B cell (primary cell): ENCODE results near the gene GNG7. TPM values are rescaled to one million over a fixed set of nuclear protein-coding genes. Genes with fewer than 3 reads are reported as not detected.

ENCODE experiments used
- ATAC-seq: fragments of 200-7000 bp; cut with Tn5 transposase; one replicate; pipeline ENCODE4 v1.10.0; 2021; ENCODE audit warnings: low read depth, mild to moderate bottlenecking, moderate number of reproducible peaks, moderate library complexity
- CTCF ChIA-PET: fragments of 350-600 bp; sonication (Branson Sonifier 250); formaldehyde crosslinking; loops from one replicate; lab custom pipeline; 2021; ENCODE audit warnings: antibody characterized with exemption, inconsistent platforms; lab: Charles Lee
- POLR2A ChIA-PET: fragments of 350-600 bp; sonication (Branson Sonifier 250); formaldehyde crosslinking; loops from one replicate; lab custom pipeline; 2021; ENCODE audit warnings: antibody characterized with exemption; lab: Charles Lee
- DNase-seq: peaks from one replicate; pipeline ENCODE4 v3.0.0; 2013
- H2AFZ ChIP-seq: 2 replicates; pipeline ENCODE4 v1.6.1; 2012; ENCODE audit warnings: mild to moderate bottlenecking, low read depth, low read length; ENCODE audit not compliant: insufficient read depth, poor library complexity, severe bottlenecking
- H3K27ac ChIP-seq, 2 donors: 1 replicate in 1 of 2; 2 replicates in 1 of 2; pipeline ENCODE4 v1.5.1; 2012 to 2013; ENCODE audit warnings: low read length in 2 of 2, mild to moderate bottlenecking in 2 of 2, moderate library complexity in 1 of 2
- H3K27me3 ChIP-seq, 4 experiments: fragments of 200-600 bp in 1 of 4; sonication (generic) in 1 of 4; replicated peaks in 1 of 4; 1 replicate in 2 of 4; 2 replicates in 2 of 4; pipeline versions ENCODE4 v1.6.1 to v1.7.0; 2013 to 2016; ENCODE audit warnings: low read length in 3 of 4, mild to moderate bottlenecking in 2 of 4, mixed read lengths in 1 of 4, moderate library complexity in 1 of 4; ENCODE audit not compliant: insufficient read depth in 4 of 4, control insufficient read depth in 3 of 4; ENCODE audit errors: control extremely low read depth in 1 of 4
- H3K36me3 ChIP-seq, 2 experiments: replicated peaks in 1 of 2; 1 replicate in 1 of 2; 2 replicates in 1 of 2; pipeline versions ENCODE4 v1.6.1 to v1.7.1; 2013; ENCODE audit warnings: low read length in 1 of 2; ENCODE audit not compliant: insufficient read depth in 2 of 2, control insufficient read depth in 1 of 2; ENCODE audit errors: control extremely low read depth in 1 of 2, extremely low read depth in 1 of 2
- H3K4me1 ChIP-seq, 2 donors: fragments of 200-600 bp in 1 of 2; sonication (generic) in 1 of 2; 1 replicate in 1 of 2; 2 replicates in 1 of 2; pipeline versions ENCODE4 v1.5.1 to v1.6.1; 2013 to 2017; ENCODE audit warnings: low read length in 2 of 2; ENCODE audit not compliant: control insufficient read depth in 2 of 2, insufficient read depth in 2 of 2
- H3K4me2 ChIP-seq: replicated peaks from 2 replicates; pipeline ENCODE3; 2012; ENCODE audit warnings: mild to moderate bottlenecking, low read depth, low read length; ENCODE audit not compliant: poor library complexity, severe bottlenecking
- H3K4me3 ChIP-seq, 5 experiments: fragments of 200-600 bp in 1 of 5; sonication (generic) in 1 of 5; 1 replicate in 3 of 5; 2 replicates in 2 of 5; pipeline versions ENCODE4 v1.5.1 to v1.7.0; 2011 to 2016; ENCODE audit warnings: low read length in 4 of 5, mild to moderate bottlenecking in 4 of 5, low read depth in 2 of 5, control low read depth in 1 of 5, moderate library complexity in 1 of 5; ENCODE audit not compliant: insufficient read depth in 1 of 5; ENCODE audit errors: control extremely low read depth in 1 of 5, extremely low read depth in 1 of 5
- H3K79me2 ChIP-seq: fragments of 200-600 bp; sonication (generic); one replicate; pipeline ENCODE4 v1.6.0; 2016; ENCODE audit warnings: low read length; ENCODE audit not compliant: control insufficient read depth, insufficient read depth
- H3K9ac ChIP-seq: fragments of 200-600 bp; sonication (generic); 2 replicates; pipeline ENCODE4 v1.6.1; 2017; ENCODE audit warnings: mild to moderate bottlenecking, low read length, moderate library complexity
- H3K9me3 ChIP-seq, 3 donors: one replicate each; pipeline versions ENCODE4 v1.6.1 to v1.7.1; 2013; ENCODE audit warnings: low read length in 2 of 3; ENCODE audit not compliant: control insufficient read depth in 2 of 3, insufficient read depth in 1 of 3; ENCODE audit errors: control extremely low read depth in 1 of 3
- H4K20me1 ChIP-seq: 2 replicates; pipeline ENCODE4 v1.6.0; 2012; ENCODE audit warnings: mild to moderate bottlenecking, low read length; ENCODE audit not compliant: insufficient read depth, control insufficient read depth, poor library complexity, severe bottlenecking
- H3K27ac Mint-ChIP-seq: one replicate; pipeline ENCODE4 v1.8.0; 2021; ENCODE audit warnings: mixed read lengths
- H3K27me3 Mint-ChIP-seq: one replicate; pipeline ENCODE4 v1.8.0; 2021; ENCODE audit warnings: mixed read lengths
- H3K4me1 Mint-ChIP-seq: one replicate; pipeline ENCODE4 v1.8.0; 2021; ENCODE audit warnings: mixed read lengths
- H3K4me3 Mint-ChIP-seq: one replicate; pipeline ENCODE4 v1.8.0; 2021; ENCODE audit warnings: mixed read lengths
- H3K9me3 Mint-ChIP-seq: one replicate; pipeline ENCODE4 v1.8.0; 2022; ENCODE audit warnings: mixed read lengths; ENCODE audit not compliant: insufficient read depth
- CTCF ChIP-seq: fragments of 200-600 bp; IDR thresholded peaks from one replicate; pipeline ENCODE4 v1.8.0; 2022; ENCODE audit warnings: antibody characterized with exemption, mild to moderate bottlenecking
- EZH2 ChIP-seq: IDR thresholded peaks from 2 replicates; pipeline ENCODE4 v1.6.1; 2012; ENCODE audit warnings: borderline replicate concordance, low read depth, mild to moderate bottlenecking, moderate library complexity, low read length; ENCODE audit not compliant: insufficient read depth, poor library complexity, severe bottlenecking
- WGBS: methylation state at CpG from one replicate; pipeline ENCODE4 v1.1.5; 2013; ENCODE audit warnings: missing lambda C conversion rate; ENCODE audit not compliant: insufficient coverage; 5-methylcytosine and 5-hydroxymethylcytosine counted together
- intact Hi-C: fragments of 100-400 bp; cut with micrococcal nuclease; formaldehyde crosslinking; loops from one replicate; pipeline ENCODE4 v1.10.0; 2022
- polyA plus RNA-seq: library from polyadenylated mRNA; depleted of rRNA; stranded (reverse); fragments of >200 nt; gene quantifications from 2 replicates; pipeline ENCODE4 v1.2.3, GENCODE V29; 2012
- total RNA-seq, 2 donors: library from RNA; stranded (reverse); fragments of 120-200 nt in 1 of 2; gene quantifications; 1 replicate in 1 of 2; 2 replicates in 1 of 2; pipeline versions ENCODE4 v1.2.3 to v1.2.4, GENCODE V29; 2013 to 2022

The GNG7 gene
- total and polyA plus RNA-seq, 2 donors (not counting 1 experiment from before 2014, with no cell fraction given) = 76.3 to 153 TPM

DNA sequence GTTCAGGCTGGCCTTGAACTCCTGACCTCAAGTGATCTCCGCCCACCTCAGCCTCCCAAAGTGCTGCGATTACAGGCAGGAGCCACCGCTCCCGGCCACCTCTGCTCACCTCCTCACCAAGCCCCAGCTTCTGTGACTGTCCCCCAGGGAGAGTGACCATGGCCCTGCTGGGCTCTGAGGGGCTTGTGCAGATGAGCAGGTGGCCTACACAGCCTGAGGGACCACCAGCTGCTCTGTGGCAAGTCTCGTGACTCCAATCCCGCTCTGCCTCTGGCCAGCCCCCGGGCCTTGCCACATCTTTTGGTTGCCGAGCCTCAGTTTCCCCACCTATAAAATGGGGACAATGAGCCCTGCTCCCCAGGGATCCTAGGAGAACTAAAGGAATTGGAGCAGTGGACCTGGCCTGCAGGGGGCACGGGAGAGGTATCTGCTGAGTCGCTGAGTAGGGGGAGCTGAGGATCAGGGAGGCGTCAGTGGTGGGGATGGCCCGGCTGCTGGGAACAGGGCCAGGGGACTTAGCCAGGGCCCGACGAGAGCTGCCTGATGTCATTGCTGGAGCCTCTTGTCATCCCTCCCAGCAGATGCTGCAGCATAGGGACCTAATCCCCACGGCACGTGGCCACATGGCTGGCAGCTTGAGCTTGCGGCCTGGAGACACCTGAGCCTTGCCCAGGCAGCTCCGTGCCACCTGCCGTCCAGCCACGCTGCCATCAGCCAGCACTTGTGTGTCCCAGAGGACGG, 151.9 kb downstream of the GNG7 start:
- Histone ChIP-seq H3K4me1 (peaks cover 8 to 15% of the 10 kb centered on the region in 2 donors), H4K20me1 (peaks cover 71% of the 10 kb centered on the region), H3K9me3 (peaks cover 0 to 4% (median 0%) of the 10 kb centered on the region in 3 donors), H3K9ac (no peak overlapping the region), H2AFZ (no peak overlapping the region), H3K4me2 (no peak overlapping the region), H3K79me2 (peaks cover 65% of the 10 kb centered on the region), H3K4me3 (no peak overlapping the region), H3K36me3 (peaks cover 6 to 29% of the 10 kb centered on the region in 2 experiments), H3K27ac (no peak overlapping the region), H3K27me3 (no peaks in the 10 kb centered on the region)
- ChIA-PET CTCF (interaction anchor here (3.3 to 5.3 kb wide), 2 partner anchors 60 to 86 kb away, joined by 13 to 26 read pairs; no protein-coding TSS in a partner anchor), POLR2A (interaction anchor here (0.6 kb wide), 2 partner anchors 22 to 633 kb away, joined by 4 to 6 read pairs; no protein-coding TSS in a partner anchor)
- DNase-seq = no peak
- no peak for ATAC-seq
- Mint-ChIP-seq H3K27me3 (no peaks in the 10 kb centered on the region), H3K4me1 (peaks cover 25% of the 10 kb centered on the region), H3K4me3 (no peak overlapping the region), H3K9me3 (no peaks in the 10 kb centered on the region), H3K27ac (peak overlapping the region; percentile 41)
- intact Hi-C loops = no loop called here
- WGBS = 98% methylated on average over 21 of the region's 21 CpGs
- no peak for TF ChIP-seq CTCF
- TF ChIP-seq EZH2 = no peak

GRCh38 chr19:2549701-2550191, 152.7 kb downstream of the GNG7 start:
- TF ChIP-seq EZH2 = no peak
- no peak for TF ChIP-seq CTCF
- WGBS = 82% methylated on average over 7 of the region's 11 CpGs
- Histone ChIP-seq H3K27me3 (no peaks in the 10 kb centered on the region), H3K36me3 (peaks cover 6 to 24% of the 10 kb centered on the region in 2 experiments), H3K9ac (no peak overlapping the region), H3K79me2 (peaks cover 63% of the 10 kb centered on the region), H3K9me3 (peaks cover 0 to 4% (median 0%) of the 10 kb centered on the region in 3 donors), H4K20me1 (peaks cover 71% of the 10 kb centered on the region), H3K27ac (no peak overlapping the region), H3K4me3 (no peak overlapping the region), H3K4me1 (peaks cover 11 to 22% of the 10 kb centered on the region in 2 donors), H3K4me2 (no peak overlapping the region), H2AFZ (no peak overlapping the region)
- Mint-ChIP-seq H3K9me3 (no peaks in the 10 kb centered on the region), H3K4me1 (peaks cover 28% of the 10 kb centered on the region), H3K27ac (peak overlapping the region; percentile 26), H3K27me3 (no peaks in the 10 kb centered on the region), H3K4me3 (no peak overlapping the region)
- ChIA-PET POLR2A (interaction anchor here (0.6 kb wide), 1 partner anchor 21 kb away, joined by 6 read pairs; no protein-coding TSS in a partner anchor), CTCF (no interaction called here)
- no peak for DNase-seq
- intact Hi-C loops = loop anchor here (10.0 kb wide), 1 partner anchor 45 kb away; no protein-coding TSS in a partner anchor
- ATAC-seq = no peak
